DMS153 (cell line): ENCODE data around the gene TIMM10.
A peak's percentile ranks its signal among the peaks of the same experiment; 100 is the strongest.
"Not testable (repeated sequence)": the region's sequence is repeated elsewhere in the genome, so short reads cannot be mapped to it uniquely, and the experiment has no call there.

ENCODE experiments used
- DNase-seq: peaks from one replicate; lab custom pipeline; 2025; lab: John Stamatoyannopoulos, UW

Gene TIMM10

DNA sequence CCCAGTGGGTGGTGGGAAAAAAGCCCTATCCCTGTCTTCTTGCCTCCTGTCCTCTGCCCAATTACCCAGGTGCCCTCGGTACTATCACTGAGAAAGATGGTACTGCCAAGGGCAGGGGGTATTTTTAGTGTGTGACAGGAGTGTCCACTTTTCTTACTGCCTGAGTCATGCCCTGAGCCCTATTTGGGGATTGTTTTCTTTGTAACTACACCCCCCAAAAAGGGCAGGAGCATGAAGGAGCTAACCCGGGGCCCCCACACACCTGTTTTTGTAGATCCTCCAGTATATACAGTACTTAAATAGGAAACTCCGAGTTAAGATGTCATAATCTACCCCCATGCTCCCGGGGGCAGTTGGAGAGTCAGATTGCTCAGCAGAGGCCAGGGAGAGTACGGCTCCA is 10.6 kb upstream of the TIMM10 start:
- DNase-seq = no peak

DNA sequence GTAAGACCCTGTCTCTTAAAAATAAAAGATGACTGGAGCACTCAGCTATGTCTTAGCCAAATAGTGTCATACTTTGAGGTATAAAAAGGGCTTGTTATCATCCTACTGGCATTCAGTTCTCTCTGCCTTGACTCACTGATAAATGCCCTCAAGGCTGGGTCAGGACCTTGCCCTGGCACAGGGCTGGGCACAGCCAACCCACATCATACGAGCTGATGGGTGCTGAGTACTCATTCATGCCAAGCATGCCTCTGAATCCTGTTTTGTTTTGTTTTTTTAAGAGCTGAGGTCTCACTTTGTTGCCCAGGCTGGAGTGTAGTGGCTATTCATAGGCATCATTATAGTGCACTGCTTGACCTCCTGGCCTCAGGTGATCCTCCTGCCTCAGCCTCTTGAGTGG is 8.8 kb upstream of the TIMM10 start:
- no peak for DNase-seq

DNA sequence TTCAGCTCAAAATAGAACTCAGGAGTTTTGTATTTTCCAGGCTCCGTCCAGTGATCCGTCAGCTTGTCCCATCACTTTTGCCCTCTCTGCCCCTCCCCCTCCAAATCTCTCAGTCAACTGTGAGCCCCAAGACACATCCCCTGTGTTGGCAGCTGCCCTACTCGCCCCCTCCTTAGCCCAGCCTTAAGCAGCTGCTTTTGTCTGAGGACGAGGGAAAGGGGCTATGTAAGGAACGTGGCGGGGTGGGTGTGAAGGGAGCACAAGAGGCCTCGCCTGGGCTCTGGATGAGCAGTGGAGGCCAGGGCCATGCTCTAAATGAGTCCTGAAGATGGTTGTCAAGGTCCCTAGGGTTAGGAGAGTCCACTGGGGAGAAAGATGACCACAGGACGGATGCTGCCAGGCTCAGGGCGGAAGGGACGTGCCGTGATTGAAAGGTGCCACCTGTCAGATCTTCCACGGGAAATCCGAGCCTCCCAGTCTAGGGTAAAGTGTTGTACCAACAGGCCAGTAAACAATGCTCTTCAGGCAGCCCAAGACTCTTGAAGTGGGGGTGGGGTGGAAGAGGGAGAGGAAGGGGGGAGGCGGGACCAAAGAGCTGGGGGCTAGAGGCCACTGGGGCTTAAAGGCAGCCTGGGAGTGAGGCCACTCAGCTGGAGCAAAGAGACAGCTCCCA is 6.5 kb upstream of the TIMM10 start, which contains the start of gene SMTNL1:
Gene SMTNL1 (plus strand): TSS at position 649 of the 673 bp plus-strand sequence. CDS start 5,048 bp downstream, outside the sequence.
- no peak for DNase-seq

GRCh38 chr11:57534449-57534848 is 3.9 kb upstream of the TIMM10 start:
- not testable (repeated sequence) for DNase-seq

- DNase-seq = no peak
Observed at GRCh38 chr11:57530215-57530595, 349 bp downstream of the TIMM10 start.

- DNase-seq = no peak
Observed at GRCh38 chr11:57529012-57529411, 1.5 kb downstream of the TIMM10 start.

GRCh38 chr11:57527056-57527631 is 3.4 kb downstream of the TIMM10 start:
- DNase-seq = peak; percentile 40

GRCh38 chr11:57523419-57523818 is 7.1 kb downstream of the TIMM10 start:
- DNase-seq = no peak

DNA sequence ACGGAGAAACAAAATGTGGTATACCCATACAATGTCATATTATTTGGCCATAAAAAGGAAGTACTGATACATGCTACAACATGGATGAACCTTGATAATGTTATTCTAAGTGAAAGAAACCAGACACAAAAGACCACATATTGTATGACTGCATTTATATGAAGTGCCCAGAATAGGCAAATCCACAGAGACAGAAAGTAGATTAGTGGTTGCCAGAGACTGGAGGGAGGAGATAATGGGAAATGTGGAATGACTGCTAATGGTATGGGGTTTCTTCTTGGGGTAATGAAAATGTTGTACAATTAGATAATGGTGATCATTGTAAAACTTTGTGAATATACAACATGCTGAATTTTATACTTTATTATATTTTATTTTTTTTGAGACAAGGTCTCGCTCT is 9.4 kb downstream of the TIMM10 start:
- DNase-seq = no peak

- DNase-seq = no peak
Observed at GRCh38 chr11:57516061-57516443, 14.5 kb downstream of the TIMM10 start.

- no peak for DNase-seq
Observed at GRCh38 chr11:57515332-57516060, 15.1 kb downstream of the TIMM10 start, which contains the start of gene SLC43A1. SLC43A1 (minus strand) TSS chr11:57515702; CDS start chr11:57514111, 1,591 bp downstream.

DNA sequence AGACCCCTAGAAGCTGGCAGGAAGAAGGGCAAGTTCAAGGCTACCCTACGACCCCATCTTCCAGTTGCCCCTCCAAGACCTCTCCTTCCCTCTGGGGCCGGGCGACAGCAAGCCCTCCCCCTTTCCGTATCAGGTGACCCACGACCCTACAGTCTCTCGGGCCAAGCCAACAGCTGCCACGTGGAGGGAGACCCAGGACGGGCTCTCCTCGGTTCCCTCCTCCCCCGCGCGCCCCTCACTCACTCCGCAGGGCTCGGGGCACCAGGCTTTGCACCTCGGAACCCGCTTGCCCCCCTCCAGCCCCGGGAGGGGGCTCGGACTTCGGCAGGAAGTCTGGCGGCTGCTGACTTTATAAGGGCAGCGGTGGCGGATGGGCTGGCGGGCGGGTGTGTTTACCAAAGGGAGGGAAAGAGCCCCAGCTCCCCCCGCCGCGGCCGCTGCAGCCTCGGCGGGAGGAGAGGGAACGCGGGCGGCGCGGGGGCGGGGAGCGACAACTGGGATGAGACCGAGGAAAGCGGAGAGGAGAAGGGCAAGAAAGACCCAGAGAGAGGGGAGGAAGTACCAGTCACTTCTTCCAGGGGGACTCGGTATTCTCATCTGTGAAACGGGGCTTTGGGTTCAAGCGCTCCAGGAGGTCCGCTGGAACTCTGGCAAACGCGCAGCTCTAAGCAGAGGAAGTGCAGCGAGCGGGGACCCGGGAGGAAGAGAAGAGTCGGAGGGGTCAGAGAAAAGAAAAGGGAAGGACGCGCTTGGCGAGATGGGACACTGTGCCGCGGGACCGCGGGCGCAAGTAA is 15.8 kb downstream of the TIMM10 start:
- DNase-seq = no peak

DNA sequence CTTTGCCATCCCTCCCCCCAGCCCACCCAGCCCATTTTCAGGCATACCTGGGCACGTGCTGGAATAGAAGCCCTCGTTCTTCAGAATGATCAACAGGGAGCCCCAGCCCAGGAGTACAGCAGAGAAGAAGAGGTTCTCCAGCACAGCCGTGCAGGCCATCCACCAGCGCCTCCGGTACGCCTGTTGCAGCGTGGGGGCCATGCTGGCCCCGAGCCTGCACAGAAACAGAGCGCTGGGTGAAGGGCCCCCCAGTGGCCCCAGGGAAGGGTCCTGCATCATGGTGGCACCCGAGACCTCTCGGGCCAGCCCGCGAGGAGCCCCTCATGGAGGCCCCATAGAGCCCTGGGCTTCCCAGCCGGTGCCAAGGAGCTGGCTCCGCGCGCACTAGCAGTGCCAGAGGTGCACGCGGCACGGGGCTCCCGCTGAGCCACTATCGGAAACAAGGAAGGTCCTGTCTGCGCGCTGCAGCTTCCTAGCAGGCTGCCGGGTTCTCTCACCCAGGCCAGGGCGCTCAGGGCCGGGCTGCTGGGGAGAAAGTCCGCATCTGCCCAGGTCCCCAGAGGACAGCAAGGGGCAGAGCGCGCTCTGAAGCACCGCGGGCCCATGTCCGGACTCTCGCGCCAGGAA is 16.5 kb downstream of the TIMM10 start:
- DNase-seq = no peak

DNA sequence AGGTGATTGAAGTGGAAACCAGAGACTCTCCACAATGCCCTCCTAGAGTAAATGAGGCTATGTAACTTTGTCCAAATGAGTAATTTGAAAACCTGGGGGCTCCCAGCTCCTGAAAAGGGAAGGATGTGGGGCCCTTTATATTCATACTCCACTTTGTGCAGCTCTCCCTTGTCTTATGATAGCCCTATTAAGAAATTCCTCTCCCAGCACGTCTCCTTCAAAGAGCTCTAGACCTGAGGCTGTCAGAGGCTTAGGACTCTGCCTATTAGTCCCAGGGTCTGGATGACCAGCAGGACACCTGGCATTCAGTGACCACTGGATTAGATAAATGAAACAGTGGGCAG is 17.1 kb downstream of the TIMM10 start:
- DNase-seq = no peak

- no peak for DNase-seq
Observed at GRCh38 chr11:57512646-57513451, 17.7 kb downstream of the TIMM10 start.

DNA sequence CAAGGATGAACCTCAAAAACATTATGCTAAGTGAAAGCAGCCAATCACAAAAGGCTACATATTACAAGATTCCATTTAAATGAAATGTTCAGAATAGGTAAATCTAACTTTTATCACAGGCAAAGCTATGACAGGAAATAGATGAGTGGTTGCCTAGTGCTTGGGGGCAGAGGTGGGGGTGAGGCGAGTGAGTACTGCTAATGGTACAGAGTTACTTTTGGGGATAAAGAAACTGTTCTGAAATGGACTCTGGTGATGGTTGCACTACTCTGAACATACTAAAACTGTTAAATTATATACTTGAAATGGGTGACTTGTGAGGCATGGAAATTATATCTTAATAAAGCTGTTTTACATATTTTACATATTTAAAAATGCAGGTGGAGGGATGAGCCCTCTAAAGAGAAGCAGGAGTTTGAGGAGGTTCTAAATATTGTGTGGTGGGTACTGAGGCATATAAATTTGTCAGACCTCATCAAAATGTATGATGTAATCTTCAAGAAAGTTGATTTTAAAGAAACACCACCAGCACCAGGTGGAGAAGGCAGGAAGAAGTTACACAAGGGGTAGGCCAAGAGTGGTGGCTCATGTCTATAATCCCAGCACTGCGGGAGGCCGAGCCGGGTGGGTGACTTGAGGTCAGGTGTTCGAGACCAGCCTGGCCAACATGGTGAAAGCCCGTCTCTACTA is 18.7 kb downstream of the TIMM10 start:
- DNase-seq = no peak

DNA sequence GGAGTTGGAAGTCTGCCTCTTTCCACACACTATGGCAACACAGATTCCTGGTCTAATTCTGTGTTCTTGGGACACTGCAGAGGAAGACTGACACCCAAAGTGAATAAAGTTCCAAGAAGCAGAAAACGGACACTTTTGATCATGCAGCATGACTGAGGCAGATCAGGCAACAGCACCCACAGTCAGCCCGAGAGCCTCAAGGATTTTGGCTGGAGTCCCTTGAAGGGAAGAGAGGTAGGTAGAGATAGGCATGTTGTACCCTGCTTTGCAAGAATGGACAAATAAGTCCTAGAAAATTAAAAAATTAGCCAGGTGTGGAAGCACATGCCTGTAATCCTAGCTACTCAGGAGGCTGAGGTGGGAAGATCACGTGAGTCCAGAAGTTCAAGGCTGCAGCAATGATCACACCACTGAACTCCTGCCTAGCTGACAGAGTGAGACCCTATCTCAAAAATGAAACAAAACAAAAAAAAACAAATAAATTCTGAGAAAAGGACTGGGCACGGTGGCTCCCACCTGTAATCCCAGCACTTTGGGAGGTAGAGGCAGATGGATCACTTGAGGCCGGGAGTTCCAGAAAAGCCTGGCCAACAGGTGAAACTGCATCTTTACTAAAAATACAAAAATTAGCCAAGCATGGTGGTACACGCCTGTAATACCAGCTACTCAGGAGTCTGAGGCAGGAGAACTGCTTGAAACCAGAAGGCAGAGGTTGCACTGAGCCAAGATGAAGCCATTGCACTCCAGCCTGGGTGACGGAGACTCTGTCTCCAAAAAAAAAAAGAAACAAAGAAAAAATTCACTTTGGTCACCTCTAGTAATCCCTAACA is 22.0 kb downstream of the TIMM10 start:
- no peak for DNase-seq

DNA sequence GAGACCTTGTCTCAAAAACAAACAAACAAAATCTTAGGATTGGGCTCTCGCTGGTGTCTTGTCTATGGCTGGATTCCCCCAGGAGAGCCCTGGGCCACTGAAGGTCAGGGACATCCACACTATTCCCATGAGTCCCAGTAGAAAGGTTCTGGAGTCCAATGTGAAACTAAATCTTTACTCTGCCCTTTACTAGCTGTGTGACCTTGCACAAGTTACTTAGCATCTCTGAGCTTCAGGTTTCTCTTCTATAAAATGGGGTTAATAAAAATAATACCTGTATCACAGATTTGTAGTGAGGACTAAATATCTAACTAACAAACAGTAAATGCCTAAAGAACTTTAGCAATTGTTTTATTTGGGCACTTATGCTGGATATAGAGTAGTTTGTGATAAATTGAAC is 24.0 kb downstream of the TIMM10 start:
- no peak for DNase-seq

GRCh38 chr11:57504511-57504910 is 26.0 kb downstream of the TIMM10 start:
- DNase-seq = no peak

- no peak for DNase-seq
Observed at GRCh38 chr11:57502870-57503269, 27.7 kb downstream of the TIMM10 start.
